Neuronal stem cell (in vitro differentiated cells): ENCODE measurements around the gene KCNAB3. TPM values are rescaled to one million over a fixed set of nuclear protein-coding genes. Genes with fewer than 3 reads are reported as not detected.

Experiments used
- small RNA-seq: library from polyadenylated mRNA; stranded (forward); fragments of <200 nt; extraction: miRNeasy Mini kit (QIAGEN cat#:217004); gene quantifications from one replicate; pipeline ENCODE3, GENCODE V24; 2013; ENCODE audit not compliant: insufficient read depth

Gene KCNAB3

Small RNA genes within 50 kb of the gene (small RNA-seq; reads per million reads assigned to genes)
- not detected for gene SCARNA21
